Stimulated activated CD4-positive, alpha-beta T cell treated with anti-CD3 and anti-CD28 coated beads, Interleukin-12 subunit alpha, Interleukin-12 subunit beta, amount 100 ng/mL, for 48 hours (primary cell): ENCODE data around the gene RPL37A.
A peak's percentile ranks its signal among the peaks of the same experiment; 100 is the strongest.
"Not testable (repeated sequence)": the region's sequence is repeated elsewhere in the genome, so short reads cannot be mapped to it uniquely, and the experiment has no call there.

Experiments used
- DNase-seq, 3 donors: peaks; one replicate each; pipeline ENCODE4 v3.0.0-alpha.2; 2020; ENCODE audit warnings: low read depth in 2 of 3, low spot score in 1 of 3

RPL37A gene

GRCh38 chr2:216516730-216517350 lies 18.2 kb downstream of the RPL37A start:
- no peak for DNase-seq

- DNase-seq: no peak
These were observed 19.0 kb downstream of the RPL37A start for GRCh38 chr2:216517447-216518225.

DNA sequence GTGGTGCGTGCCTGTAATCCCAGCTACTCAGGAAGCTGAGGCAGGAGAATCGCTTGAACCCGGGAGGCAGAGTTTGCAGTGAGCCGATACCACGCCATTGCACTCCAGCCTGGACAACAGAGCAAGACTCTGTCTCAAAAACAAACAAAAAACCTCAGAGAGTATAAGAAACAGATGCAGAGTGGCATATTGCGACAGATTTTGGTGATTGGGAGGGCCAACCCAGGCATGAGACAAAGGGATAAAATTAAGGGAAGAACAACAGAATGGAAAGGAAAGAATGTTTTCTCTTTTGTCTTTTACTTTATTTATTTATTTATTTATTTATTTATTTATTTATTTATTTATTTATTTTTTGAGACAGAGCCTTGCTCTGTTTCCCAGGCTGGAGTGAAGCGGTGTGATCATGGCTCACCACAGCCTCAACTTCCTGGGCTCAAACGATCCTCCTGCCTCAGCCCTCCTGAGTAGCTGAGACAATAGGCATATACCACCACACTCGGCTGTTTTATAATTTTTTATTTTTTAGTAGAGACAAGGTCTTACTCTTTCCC lies 20.0 kb downstream of the RPL37A start:
- not testable (repeated sequence) for DNase-seq

- peak in 1 of 3 donors; percentile 49 for DNase-seq
These were observed 20.6 kb downstream of the RPL37A start for GRCh38 chr2:216519154-216519762.

- DNase-seq: no peak
These were observed 21.5 kb downstream of the RPL37A start for GRCh38 chr2:216520112-216520511.

DNA sequence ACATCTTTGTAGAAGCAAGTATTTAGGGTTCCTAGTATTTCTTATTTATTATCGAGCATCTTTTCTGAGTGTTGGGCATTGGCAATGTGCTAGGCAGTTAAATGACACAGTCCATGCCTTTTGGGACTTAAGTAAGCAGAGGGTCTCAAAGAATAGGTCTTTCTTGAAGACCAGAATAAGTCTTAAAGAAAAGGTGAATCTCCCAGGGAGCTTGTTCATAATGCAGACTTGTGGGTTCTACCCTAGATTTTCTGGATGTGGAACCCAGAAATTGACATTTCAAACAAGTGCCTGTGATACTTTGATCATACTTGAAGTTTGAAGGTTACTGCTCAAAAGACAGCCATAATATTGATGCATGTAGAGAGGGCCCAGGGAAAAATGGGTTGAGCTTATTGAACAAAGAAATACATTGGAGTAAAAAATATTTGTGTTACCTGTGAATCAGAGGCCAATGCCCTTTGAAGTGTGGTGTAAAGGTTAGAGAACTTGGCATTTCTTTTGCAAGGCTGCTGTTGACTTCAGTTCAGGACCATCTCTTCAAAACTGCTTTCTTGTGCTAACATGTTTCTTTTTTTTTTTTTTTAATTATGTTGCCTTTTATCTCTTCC lies 24.4 kb downstream of the RPL37A start:
- no peak for DNase-seq

- DNase-seq: no peak
These were observed 27.3 kb downstream of the RPL37A start for GRCh38 chr2:216525972-216526371.

DNA sequence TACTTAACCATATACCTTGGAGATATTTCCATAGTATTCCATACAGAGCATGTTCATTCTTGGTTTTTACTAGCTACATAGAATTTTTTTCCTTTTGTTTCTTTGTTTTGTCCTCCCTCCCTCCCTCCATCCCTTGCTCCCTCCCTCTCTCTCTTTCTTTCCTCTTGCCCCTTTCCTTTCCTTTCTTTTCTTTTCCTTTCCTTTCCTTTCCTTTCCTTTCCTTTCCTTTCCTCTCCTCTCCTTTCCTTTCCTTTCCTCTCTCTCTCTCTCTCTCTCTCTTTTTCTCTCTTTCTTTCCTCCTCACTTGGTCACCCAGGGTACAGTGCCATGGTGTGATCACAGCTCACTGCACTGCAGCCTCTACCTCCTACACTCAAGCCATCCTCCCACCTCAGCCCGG lies 28.3 kb downstream of the RPL37A start:
- no peak for DNase-seq

DNA sequence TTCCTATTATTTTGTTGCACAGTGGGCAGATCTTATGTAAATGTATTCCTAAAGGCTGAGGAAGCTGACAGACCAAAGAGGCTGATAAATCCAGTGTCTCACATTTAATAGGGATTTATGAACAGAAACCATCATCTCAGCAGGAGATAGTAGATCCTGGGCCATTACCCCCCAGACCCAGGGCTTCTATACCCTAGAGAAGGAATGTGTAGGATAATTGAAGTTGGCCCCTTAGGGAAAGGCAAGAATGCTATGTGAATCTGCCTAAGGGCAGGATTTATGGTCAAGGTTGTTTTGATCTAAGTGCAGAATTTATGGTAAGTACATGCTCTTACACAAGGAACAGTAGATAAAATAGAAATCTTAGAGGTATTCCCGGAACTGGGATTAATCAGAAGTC lies 29.0 kb downstream of the RPL37A start:
- DNase-seq: no peak

GRCh38 chr2:216532562-216532961 lies 33.9 kb downstream of the RPL37A start:
- no peak for DNase-seq

DNA sequence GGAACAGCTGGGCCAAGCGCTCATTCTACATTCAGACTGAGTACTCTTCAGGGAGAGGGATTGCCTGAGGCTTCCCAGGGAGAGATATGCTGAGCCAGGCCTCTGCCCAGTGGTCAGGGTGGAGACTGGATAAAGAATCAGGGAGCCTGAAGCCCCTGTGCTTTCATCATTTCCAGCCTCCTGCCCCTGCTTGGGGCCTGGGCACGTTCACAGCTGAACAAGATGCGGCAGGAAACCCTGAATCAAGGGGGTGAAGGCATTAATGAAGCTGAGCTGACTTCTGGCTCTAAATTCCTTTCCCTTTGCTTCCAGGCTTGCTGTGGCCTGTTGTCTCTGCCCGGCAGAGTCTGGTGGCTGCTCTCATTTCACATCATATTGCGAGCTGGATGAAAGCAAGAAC lies 35.0 kb downstream of the RPL37A start:
- no peak for DNase-seq

GRCh38 chr2:216534809-216535208 lies 36.2 kb downstream of the RPL37A start:
- DNase-seq: no peak

GRCh38 chr2:216535454-216535995 lies 36.9 kb downstream of the RPL37A start:
- DNase-seq: no peak

DNA sequence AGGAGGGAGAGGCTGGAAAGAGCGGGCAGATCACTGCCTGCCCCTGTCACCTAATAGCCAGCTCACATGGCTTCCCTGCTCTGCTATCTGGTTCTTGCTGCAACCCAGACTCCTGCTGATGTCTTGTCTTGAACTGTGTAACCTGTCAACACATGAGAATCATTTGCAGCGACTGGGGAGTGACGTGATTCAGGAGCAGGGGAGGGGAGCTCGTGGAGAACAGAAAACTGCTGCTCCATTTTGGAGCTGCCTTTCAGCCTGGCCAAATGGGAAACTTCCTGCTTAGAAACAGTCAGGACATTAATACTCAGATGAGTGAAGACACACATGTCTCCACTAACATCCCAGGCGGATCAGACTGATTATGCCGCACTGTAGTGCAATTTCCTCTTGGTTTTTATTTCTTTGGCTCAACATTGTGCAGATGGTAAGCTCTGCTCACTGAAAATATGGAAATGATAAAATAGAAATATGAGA lies 38.1 kb downstream of the RPL37A start:
- no peak for DNase-seq

GRCh38 chr2:216537366-216537765 lies 38.7 kb downstream of the RPL37A start:
- DNase-seq: no peak

- no peak for DNase-seq
These were observed 39.9 kb downstream of the RPL37A start for GRCh38 chr2:216538538-216538937.

DNA sequence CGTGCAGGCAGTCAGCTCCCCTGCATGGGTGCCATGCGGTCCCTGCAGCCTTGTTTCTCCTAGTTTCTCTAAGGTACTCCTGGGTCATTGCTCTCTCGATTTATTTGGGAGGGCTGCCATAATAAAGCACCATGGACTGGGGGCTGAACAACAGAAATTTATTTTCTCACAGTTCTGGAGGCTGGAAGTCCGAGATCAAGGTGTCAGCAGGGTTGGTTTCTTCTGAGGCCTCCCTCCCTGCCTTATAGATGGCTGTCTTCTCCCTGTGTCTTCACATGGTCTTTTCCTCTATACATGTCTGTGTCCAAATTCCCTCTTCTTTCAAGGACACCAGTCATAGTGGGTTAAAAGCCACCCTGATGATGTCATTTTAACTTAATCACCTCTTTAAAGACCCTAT lies 40.5 kb downstream of the RPL37A start:
- DNase-seq: no peak

GRCh38 chr2:216539791-216540241 lies 41.2 kb downstream of the RPL37A start:
- no peak for DNase-seq

GRCh38 chr2:216540920-216541319 lies 42.3 kb downstream of the RPL37A start:
- DNase-seq: no peak

DNA sequence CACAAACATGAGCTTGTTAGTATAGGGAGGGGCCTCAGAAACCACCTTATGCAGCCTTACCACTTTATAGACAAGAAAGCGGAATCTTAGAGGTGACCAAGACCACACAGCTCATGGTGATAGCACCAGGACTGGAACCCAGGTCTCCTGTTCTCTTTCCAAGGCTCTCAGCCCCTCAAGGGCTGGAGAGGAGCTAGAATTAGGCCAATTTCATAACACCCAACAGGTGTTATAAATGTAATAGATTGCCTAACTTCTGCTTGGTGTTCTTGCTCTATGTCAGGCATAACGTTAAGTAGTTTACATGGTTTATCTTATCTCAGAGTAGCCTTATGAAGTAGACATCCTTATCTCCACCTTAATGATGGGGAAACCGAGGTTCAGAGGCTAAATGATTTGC lies 42.9 kb downstream of the RPL37A start:
- no peak for DNase-seq

DNA sequence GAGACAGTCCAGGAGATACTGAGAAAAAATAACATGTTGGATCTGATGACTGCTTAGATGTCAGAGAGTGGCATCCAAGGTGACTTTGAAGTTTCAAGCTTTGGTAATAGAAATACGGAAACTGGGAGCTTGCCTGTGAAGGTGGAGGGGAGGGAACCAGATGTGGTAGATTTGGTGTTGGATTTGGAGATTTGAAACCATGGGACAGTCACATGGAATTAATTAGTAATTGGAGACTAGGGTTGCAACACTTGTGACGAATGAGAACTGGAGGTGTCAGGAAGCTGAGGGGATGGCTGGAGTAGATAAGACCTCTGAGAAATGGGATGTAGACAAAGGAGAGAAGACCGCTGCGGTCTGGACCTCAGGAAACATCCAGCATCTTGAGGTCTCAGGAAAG lies 46.7 kb downstream of the RPL37A start:
- DNase-seq: no peak
